H9 (cell line): Measurements from ENCODE around the gene SEMA5A. TPM values are rescaled to one million over a fixed set of nuclear protein-coding genes. Genes with fewer than 3 reads are reported as not detected.

Experiments used
- DNase-seq: peaks from one replicate; pipeline ENCODE4 v3.0.0-alpha.2; 2017
- H2AFZ ChIP-seq: one replicate; pipeline ENCODE4 v1.6.1; 2013; ENCODE audit warnings: mild to moderate bottlenecking, low read length, control low read depth, moderate library complexity
- H2AK5ac ChIP-seq: 2 replicates; pipeline ENCODE4 v1.6.1; 2013; ENCODE audit warnings: low read length, control low read depth, mixed read lengths; ENCODE audit not compliant: insufficient read length
- H2BK120ac ChIP-seq: one replicate; pipeline ENCODE4 v1.6.1; 2013; ENCODE audit warnings: low read depth, mild to moderate bottlenecking, low read length, control low read depth, inconsistent platforms; ENCODE audit not compliant: poor library complexity, severe bottlenecking
- H2BK12ac ChIP-seq: 2 replicates; pipeline ENCODE4 v1.6.1; 2013; ENCODE audit warnings: low read length, control low read depth, mixed read lengths, low read depth; ENCODE audit not compliant: insufficient read length
- H2BK15ac ChIP-seq: 2 replicates; pipeline ENCODE4 v1.6.1; 2013; ENCODE audit warnings: low read depth, low read length, control low read depth
- H2BK20ac ChIP-seq: one replicate; pipeline ENCODE4 v1.6.1; 2013; ENCODE audit warnings: low read depth, mild to moderate bottlenecking, low read length, control low read depth, inconsistent platforms; ENCODE audit not compliant: poor library complexity, severe bottlenecking
- H2BK5ac ChIP-seq: 2 replicates; pipeline ENCODE4 v1.6.1; 2013; ENCODE audit warnings: low read length, control low read depth, mixed read lengths; ENCODE audit not compliant: insufficient read length
- H3K14ac ChIP-seq: 2 replicates; pipeline ENCODE4 v1.6.1; 2013; ENCODE audit warnings: low read length, control low read depth; ENCODE audit not compliant: insufficient read depth
- H3K18ac ChIP-seq: 2 replicates; pipeline ENCODE4 v1.6.1; 2013; ENCODE audit warnings: low read depth, mild to moderate bottlenecking, mixed read lengths, low read length, control low read depth; ENCODE audit not compliant: insufficient read length
- H3K23ac ChIP-seq: 2 replicates; pipeline ENCODE4 v1.6.1; 2013; ENCODE audit warnings: low read length, control low read depth, mixed read lengths, low read depth; ENCODE audit not compliant: insufficient read length
- H3K23me2 ChIP-seq: 2 replicates; pipeline ENCODE4 v1.6.1; 2013; ENCODE audit warnings: low read depth, mild to moderate bottlenecking, mixed read lengths, low read length, control low read depth; ENCODE audit not compliant: insufficient read length, poor library complexity, severe bottlenecking
- H3K27ac ChIP-seq: 2 replicates; pipeline ENCODE4 v1.5.1; 2013; ENCODE audit warnings: low read length, control low read depth, mixed read lengths, low read depth; ENCODE audit not compliant: insufficient read length
- H3K27me3 ChIP-seq: 2 replicates; pipeline ENCODE4 v1.6.1; 2013; ENCODE audit warnings: low read length, control low read depth, inconsistent platforms; ENCODE audit not compliant: insufficient read depth
- H3K4ac ChIP-seq: 2 replicates; pipeline ENCODE4 v1.6.1; 2013; ENCODE audit warnings: low read depth, mild to moderate bottlenecking, control low read depth, inconsistent platforms, low read length, moderate library complexity
- H3K4me1 ChIP-seq: 2 replicates; pipeline ENCODE4 v1.6.1; 2013; ENCODE audit warnings: low read length, control low read depth, inconsistent platforms; ENCODE audit not compliant: insufficient read depth
- H3K4me2 ChIP-seq: 2 replicates; pipeline ENCODE4 v1.6.1; 2013; ENCODE audit warnings: low read length, control low read depth, mixed read lengths; ENCODE audit not compliant: insufficient read length, insufficient read depth
- H3K56ac ChIP-seq: 2 replicates; pipeline ENCODE4 v1.6.1; 2013; ENCODE audit warnings: low read depth, mild to moderate bottlenecking, mixed read lengths, low read length, control low read depth; ENCODE audit not compliant: insufficient read length
- H3K79me1 ChIP-seq: 2 replicates; pipeline ENCODE4 v1.6.1; 2013; ENCODE audit warnings: low read depth, mild to moderate bottlenecking, moderate library complexity, low read length, control low read depth, inconsistent platforms; ENCODE audit not compliant: insufficient read depth, poor library complexity, severe bottlenecking
- H3K79me2 ChIP-seq: 2 replicates; pipeline ENCODE4 v1.6.1; 2013; ENCODE audit warnings: low read length, control low read depth, inconsistent platforms; ENCODE audit not compliant: insufficient read depth
- H3K9ac ChIP-seq: 2 replicates; pipeline ENCODE4 v1.6.1; 2013; ENCODE audit warnings: low read length, control low read depth, mixed read lengths; ENCODE audit not compliant: insufficient read length; ENCODE audit errors: extremely low read depth
- H3K9me3 ChIP-seq: one replicate; pipeline ENCODE4 v1.6.1; 2013; ENCODE audit warnings: low read depth, low read length, inconsistent platforms; ENCODE audit not compliant: control insufficient read depth
- H3T11ph ChIP-seq: one replicate; pipeline ENCODE4 v1.6.1; 2013; ENCODE audit warnings: mild to moderate bottlenecking, low read length, control low read depth, inconsistent platforms
- H4K20me1 ChIP-seq: one replicate; pipeline ENCODE4 v1.6.1; 2013; ENCODE audit not compliant: control insufficient read depth, insufficient read length, insufficient read depth
- H4K5ac ChIP-seq: 2 replicates; pipeline ENCODE4 v1.6.1; 2013; ENCODE audit warnings: low read depth, mild to moderate bottlenecking, mixed read lengths, low read length, control low read depth; ENCODE audit not compliant: insufficient read length
- H4K8ac ChIP-seq: replicated peaks from 2 replicates; pipeline ENCODE4 v1.6.1; 2013; ENCODE audit warnings: low read length, control low read depth, mixed read lengths, low read depth; ENCODE audit not compliant: insufficient read length
- H4K91ac ChIP-seq: 2 replicates; pipeline ENCODE4 v1.6.1; 2013; ENCODE audit warnings: low read depth, mild to moderate bottlenecking, moderate library complexity, mixed read lengths, low read length, control low read depth; ENCODE audit not compliant: insufficient read length
- H3K27ac Mint-ChIP-seq, 3 experiments: 2 replicates in 2 of 3; 3 replicates in 1 of 3; pipeline ENCODE4 v1.8.0; 2020 to 2021; ENCODE audit warnings: mixed read lengths in 3 of 3, mild to moderate bottlenecking in 1 of 3, moderate library complexity in 1 of 3
- H3K27me3 Mint-ChIP-seq: 2 replicates; pipeline ENCODE4 v1.8.0; 2021; ENCODE audit warnings: low read depth, mild to moderate bottlenecking, moderate library complexity, mixed read lengths
- H3K36me3 Mint-ChIP-seq, 3 experiments: 2 replicates in 2 of 3; 3 replicates in 1 of 3; pipeline ENCODE4 v1.8.0; 2020 to 2021; ENCODE audit warnings: low read depth in 3 of 3, mixed read lengths in 3 of 3; ENCODE audit not compliant: insufficient read depth in 1 of 3
- H3K4me1 Mint-ChIP-seq, 2 experiments: 2 replicates each; pipeline ENCODE4 v1.8.0; 2020; ENCODE audit warnings: mixed read lengths in 2 of 2
- H3K4me3 Mint-ChIP-seq, 2 experiments: 2 replicates in 1 of 2; 3 replicates in 1 of 2; pipeline ENCODE4 v1.8.0; 2020 to 2021; ENCODE audit warnings: mild to moderate bottlenecking in 2 of 2, mixed read lengths in 2 of 2, moderate library complexity in 1 of 2
- H3K9me3 Mint-ChIP-seq, 2 experiments: 2 replicates in 1 of 2; 3 replicates in 1 of 2; pipeline ENCODE4 v1.8.0; 2020; ENCODE audit warnings: mild to moderate bottlenecking in 2 of 2, mixed read lengths in 2 of 2, moderate library complexity in 1 of 2
- CTCF ChIP-seq: fragments of 200-600 bp; sonication (generic); conservative IDR thresholded peaks from 3 replicates; pipeline ENCODE4 v1.8.0; 2021; ENCODE audit warnings: antibody characterized with exemption, mild to moderate bottlenecking
- WGBS: extraction: QIAGEN DNeasy Blood & Tissue Kit; methylation state at CpG from one replicate; pipeline ENCODE4 v1.1.7; 2013; ENCODE audit warnings: missing lambda C conversion rate, low lambda C conversion rate, mixed read lengths; ENCODE audit not compliant: insufficient read length; ENCODE audit errors: extremely low coverage; 5-methylcytosine and 5-hydroxymethylcytosine counted together
- total RNA-seq: library from RNA; stranded (reverse); gene quantifications from 2 replicates; pipeline ENCODE4 v1.2.1, GENCODE V29; 2021

Gene SEMA5A
- total RNA-seq, 1 experiment from 2014 or later = 4.3 TPM

GRCh38 chr5:9538504-9538903 lies 7.4 kb downstream of the SEMA5A start:
- Mint-ChIP-seq H3K27me3 (peaks cover under 1% of the 10 kb centered on the region; the same call in 1 of the 2 replicates), H3K4me1 (peaks cover under 1 to 9% of the 10 kb centered on the region in 2 experiments; a peak in 3 of 4 replicates)
- H3K79me2 ChIP-seq = no peaks in the 10 kb centered on the region

More at GRCh38 chr5:9538504-9538903, 7.4 kb downstream of the SEMA5A start:
- H4K8ac ChIP-seq = no peak overlapping the region
- no peak for DNase-seq
- H3K4me3 Mint-ChIP-seq = no peak overlapping the region
- no peak overlapping the region for H3T11ph ChIP-seq
- WGBS = no CpG with 5 or more reads among the region's 7 CpGs
- no peaks in the 10 kb centered on the region for H4K20me1 ChIP-seq
- no peaks in the 10 kb centered on the region for H3K36me3 Mint-ChIP-seq
- no peak overlapping the region for H2AFZ ChIP-seq
- H3K18ac ChIP-seq = no peak overlapping the region
- H2BK12ac ChIP-seq = no peak overlapping the region
- no peak overlapping the region for H3K4me2 ChIP-seq
- TF ChIP-seq CTCF = no peak
- H3K4ac ChIP-seq = no peak overlapping the region
- H3K14ac ChIP-seq = no peak overlapping the region
- H2BK5ac ChIP-seq = no peak overlapping the region
- H3K27ac Mint-ChIP-seq = no peak overlapping the region; a peak in 1 of 7 replicates
- no peaks in the 10 kb centered on the region for H3K79me1 ChIP-seq
- no peaks in the 10 kb centered on the region for H3K23me2 ChIP-seq
- no peak overlapping the region for H4K91ac ChIP-seq
- H3K27ac ChIP-seq = no peak overlapping the region
- no peak overlapping the region for H3K23ac ChIP-seq
- no peaks in the 10 kb centered on the region for H3K27me3 ChIP-seq
- H2BK120ac ChIP-seq = no peak overlapping the region
- H3K9me3 ChIP-seq = no peaks in the 10 kb centered on the region
- H3K4me1 ChIP-seq = 0 out of 2 replicates have a peak, but pooled peaks cover 2% of the 10 kb centered on the region
- no peak overlapping the region for H3K9ac ChIP-seq
- no peak overlapping the region for H2BK15ac ChIP-seq
- H2BK20ac ChIP-seq = no peak overlapping the region
- no peak overlapping the region for H4K5ac ChIP-seq
- H3K9me3 Mint-ChIP-seq = no peaks in the 10 kb centered on the region
- no peak overlapping the region for H2AK5ac ChIP-seq
- H3K56ac ChIP-seq = no peak overlapping the region
